H9 (cell line): ENCODE results near the gene ADAP2. TPM values are rescaled to one million over a fixed set of nuclear protein-coding genes. Genes with fewer than 3 reads are reported as not detected.

ENCODE experiments used
- DNase-seq: peaks from one replicate; pipeline ENCODE4 v3.0.0-alpha.2; 2017
- H2AFZ ChIP-seq: one replicate; pipeline ENCODE4 v1.6.1; 2013; ENCODE audit warnings: mild to moderate bottlenecking, low read length, control low read depth, moderate library complexity
- H2AK5ac ChIP-seq: 2 replicates; pipeline ENCODE4 v1.6.1; 2013; ENCODE audit warnings: low read length, control low read depth, mixed read lengths; ENCODE audit not compliant: insufficient read length
- H2BK120ac ChIP-seq: one replicate; pipeline ENCODE4 v1.6.1; 2013; ENCODE audit warnings: low read depth, mild to moderate bottlenecking, low read length, control low read depth, inconsistent platforms; ENCODE audit not compliant: poor library complexity, severe bottlenecking
- H2BK12ac ChIP-seq: 2 replicates; pipeline ENCODE4 v1.6.1; 2013; ENCODE audit warnings: low read length, control low read depth, mixed read lengths, low read depth; ENCODE audit not compliant: insufficient read length
- H2BK15ac ChIP-seq: 2 replicates; pipeline ENCODE4 v1.6.1; 2013; ENCODE audit warnings: low read depth, low read length, control low read depth
- H2BK20ac ChIP-seq: one replicate; pipeline ENCODE4 v1.6.1; 2013; ENCODE audit warnings: low read depth, mild to moderate bottlenecking, low read length, control low read depth, inconsistent platforms; ENCODE audit not compliant: poor library complexity, severe bottlenecking
- H2BK5ac ChIP-seq: 2 replicates; pipeline ENCODE4 v1.6.1; 2013; ENCODE audit warnings: low read length, control low read depth, mixed read lengths; ENCODE audit not compliant: insufficient read length
- H3K14ac ChIP-seq: 2 replicates; pipeline ENCODE4 v1.6.1; 2013; ENCODE audit warnings: low read length, control low read depth; ENCODE audit not compliant: insufficient read depth
- H3K18ac ChIP-seq: 2 replicates; pipeline ENCODE4 v1.6.1; 2013; ENCODE audit warnings: low read depth, mild to moderate bottlenecking, mixed read lengths, low read length, control low read depth; ENCODE audit not compliant: insufficient read length
- H3K23ac ChIP-seq: 2 replicates; pipeline ENCODE4 v1.6.1; 2013; ENCODE audit warnings: low read length, control low read depth, mixed read lengths, low read depth; ENCODE audit not compliant: insufficient read length
- H3K23me2 ChIP-seq: 2 replicates; pipeline ENCODE4 v1.6.1; 2013; ENCODE audit warnings: low read depth, mild to moderate bottlenecking, mixed read lengths, low read length, control low read depth; ENCODE audit not compliant: insufficient read length, poor library complexity, severe bottlenecking
- H3K27ac ChIP-seq: 2 replicates; pipeline ENCODE4 v1.5.1; 2013; ENCODE audit warnings: low read length, control low read depth, mixed read lengths, low read depth; ENCODE audit not compliant: insufficient read length
- H3K27me3 ChIP-seq: 2 replicates; pipeline ENCODE4 v1.6.1; 2013; ENCODE audit warnings: low read length, control low read depth, inconsistent platforms; ENCODE audit not compliant: insufficient read depth
- H3K4ac ChIP-seq: 2 replicates; pipeline ENCODE4 v1.6.1; 2013; ENCODE audit warnings: low read depth, mild to moderate bottlenecking, control low read depth, inconsistent platforms, low read length, moderate library complexity
- H3K4me1 ChIP-seq: 2 replicates; pipeline ENCODE4 v1.6.1; 2013; ENCODE audit warnings: low read length, control low read depth, inconsistent platforms; ENCODE audit not compliant: insufficient read depth
- H3K4me2 ChIP-seq: 2 replicates; pipeline ENCODE4 v1.6.1; 2013; ENCODE audit warnings: low read length, control low read depth, mixed read lengths; ENCODE audit not compliant: insufficient read length, insufficient read depth
- H3K56ac ChIP-seq: 2 replicates; pipeline ENCODE4 v1.6.1; 2013; ENCODE audit warnings: low read depth, mild to moderate bottlenecking, mixed read lengths, low read length, control low read depth; ENCODE audit not compliant: insufficient read length
- H3K79me1 ChIP-seq: 2 replicates; pipeline ENCODE4 v1.6.1; 2013; ENCODE audit warnings: low read depth, mild to moderate bottlenecking, moderate library complexity, low read length, control low read depth, inconsistent platforms; ENCODE audit not compliant: insufficient read depth, poor library complexity, severe bottlenecking
- H3K79me2 ChIP-seq: 2 replicates; pipeline ENCODE4 v1.6.1; 2013; ENCODE audit warnings: low read length, control low read depth, inconsistent platforms; ENCODE audit not compliant: insufficient read depth
- H3K9ac ChIP-seq: 2 replicates; pipeline ENCODE4 v1.6.1; 2013; ENCODE audit warnings: low read length, control low read depth, mixed read lengths; ENCODE audit not compliant: insufficient read length; ENCODE audit errors: extremely low read depth
- H3K9me3 ChIP-seq: one replicate; pipeline ENCODE4 v1.6.1; 2013; ENCODE audit warnings: low read depth, low read length, inconsistent platforms; ENCODE audit not compliant: control insufficient read depth
- H3T11ph ChIP-seq: one replicate; pipeline ENCODE4 v1.6.1; 2013; ENCODE audit warnings: mild to moderate bottlenecking, low read length, control low read depth, inconsistent platforms
- H4K20me1 ChIP-seq: one replicate; pipeline ENCODE4 v1.6.1; 2013; ENCODE audit not compliant: control insufficient read depth, insufficient read length, insufficient read depth
- H4K5ac ChIP-seq: 2 replicates; pipeline ENCODE4 v1.6.1; 2013; ENCODE audit warnings: low read depth, mild to moderate bottlenecking, mixed read lengths, low read length, control low read depth; ENCODE audit not compliant: insufficient read length
- H4K8ac ChIP-seq: replicated peaks from 2 replicates; pipeline ENCODE4 v1.6.1; 2013; ENCODE audit warnings: low read length, control low read depth, mixed read lengths, low read depth; ENCODE audit not compliant: insufficient read length
- H4K91ac ChIP-seq: 2 replicates; pipeline ENCODE4 v1.6.1; 2013; ENCODE audit warnings: low read depth, mild to moderate bottlenecking, moderate library complexity, mixed read lengths, low read length, control low read depth; ENCODE audit not compliant: insufficient read length
- H3K27ac Mint-ChIP-seq, 3 experiments: 2 replicates in 2 of 3; 3 replicates in 1 of 3; pipeline ENCODE4 v1.8.0; 2020 to 2021; ENCODE audit warnings: mixed read lengths in 3 of 3, mild to moderate bottlenecking in 1 of 3, moderate library complexity in 1 of 3
- H3K27me3 Mint-ChIP-seq: 2 replicates; pipeline ENCODE4 v1.8.0; 2021; ENCODE audit warnings: low read depth, mild to moderate bottlenecking, moderate library complexity, mixed read lengths
- H3K36me3 Mint-ChIP-seq, 3 experiments: 2 replicates in 2 of 3; 3 replicates in 1 of 3; pipeline ENCODE4 v1.8.0; 2020 to 2021; ENCODE audit warnings: low read depth in 3 of 3, mixed read lengths in 3 of 3; ENCODE audit not compliant: insufficient read depth in 1 of 3
- H3K4me1 Mint-ChIP-seq, 2 experiments: 2 replicates each; pipeline ENCODE4 v1.8.0; 2020; ENCODE audit warnings: mixed read lengths in 2 of 2
- H3K4me3 Mint-ChIP-seq, 2 experiments: 2 replicates in 1 of 2; 3 replicates in 1 of 2; pipeline ENCODE4 v1.8.0; 2020 to 2021; ENCODE audit warnings: mild to moderate bottlenecking in 2 of 2, mixed read lengths in 2 of 2, moderate library complexity in 1 of 2
- H3K9me3 Mint-ChIP-seq, 2 experiments: 2 replicates in 1 of 2; 3 replicates in 1 of 2; pipeline ENCODE4 v1.8.0; 2020; ENCODE audit warnings: mild to moderate bottlenecking in 2 of 2, mixed read lengths in 2 of 2, moderate library complexity in 1 of 2
- WGBS: extraction: QIAGEN DNeasy Blood & Tissue Kit; methylation state at CpG from one replicate; pipeline ENCODE4 v1.1.7; 2013; ENCODE audit warnings: missing lambda C conversion rate, low lambda C conversion rate, mixed read lengths; ENCODE audit not compliant: insufficient read length; ENCODE audit errors: extremely low coverage; 5-methylcytosine and 5-hydroxymethylcytosine counted together
- total RNA-seq: library from RNA; stranded (reverse); gene quantifications from 2 replicates; pipeline ENCODE4 v1.2.1, GENCODE V29; 2021
- TF ChIP-seq, protein P1 (sequence below): fragments of 200-600 bp; sonication (generic); conservative IDR thresholded peaks from 3 replicates; pipeline ENCODE4 v1.8.0; 2021; ENCODE audit warnings: antibody characterized with exemption, mild to moderate bottlenecking

ADAP2 gene
- total RNA-seq, 1 experiment from 2014 or later: 1.2 TPM

DNA sequence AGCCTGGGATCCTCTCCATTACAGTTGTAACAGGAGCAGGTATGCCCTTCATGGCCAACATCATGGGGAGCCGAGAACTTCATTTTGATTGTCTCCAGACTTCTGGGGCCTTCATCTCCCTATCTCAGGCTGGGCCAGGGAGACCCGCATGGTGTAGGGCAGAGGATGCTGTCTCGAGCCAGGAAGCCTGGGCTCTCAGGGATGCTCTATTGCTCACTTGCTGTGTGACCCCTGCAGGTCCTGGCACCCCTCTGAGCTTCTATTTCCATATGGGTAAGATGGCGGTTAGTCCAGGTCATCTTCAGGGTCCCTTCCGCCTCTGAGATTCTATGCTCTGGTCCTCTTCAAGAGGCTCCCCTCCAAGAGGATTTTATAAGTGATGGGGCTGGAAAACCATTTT is 28.4 kb downstream of the ADAP2 start:
- no CpG with 5 or more reads among the region's 5 CpGs for WGBS
- Histone ChIP-seq H3K14ac (no peak overlapping the region), H3K23me2 (no peaks in the 10 kb centered on the region), H3K56ac (no peak overlapping the region), H2AK5ac (no peak overlapping the region), H3K27me3 (no peaks in the 10 kb centered on the region), H2BK15ac (no peak overlapping the region), H3K79me1 (no peaks in the 10 kb centered on the region), H3K27ac (no peak overlapping the region), H4K20me1 (no peaks in the 10 kb centered on the region), H3K4ac (no peak overlapping the region), H3T11ph (no peak overlapping the region), H2BK12ac (no peak overlapping the region), H2BK120ac (no peak overlapping the region), H3K4me2 (no peak overlapping the region), H3K9ac (no peak overlapping the region), H4K8ac (no peak overlapping the region), H2BK20ac (no peak overlapping the region), H3K79me2 (no peaks in the 10 kb centered on the region), H2BK5ac (no peak overlapping the region), H3K18ac (no peak overlapping the region), H3K23ac (no peak overlapping the region), H3K9me3 (no peaks in the 10 kb centered on the region), H3K4me1 (no peaks in the 10 kb centered on the region), H4K91ac (no peak overlapping the region), H2AFZ (no peak overlapping the region), H4K5ac (no peak overlapping the region)
- H3K27ac Mint-ChIP-seq: no peak overlapping the region
- H3K36me3 Mint-ChIP-seq: no peaks in the 10 kb centered on the region
- no peaks in the 10 kb centered on the region for H3K4me1 Mint-ChIP-seq
- no peak overlapping the region for H3K4me3 Mint-ChIP-seq
- H3K27me3 Mint-ChIP-seq: no peaks in the 10 kb centered on the region; the same call in 1 of the 2 replicates
- no peaks in the 10 kb centered on the region for H3K9me3 Mint-ChIP-seq
- TF ChIP-seq, protein P1, sequence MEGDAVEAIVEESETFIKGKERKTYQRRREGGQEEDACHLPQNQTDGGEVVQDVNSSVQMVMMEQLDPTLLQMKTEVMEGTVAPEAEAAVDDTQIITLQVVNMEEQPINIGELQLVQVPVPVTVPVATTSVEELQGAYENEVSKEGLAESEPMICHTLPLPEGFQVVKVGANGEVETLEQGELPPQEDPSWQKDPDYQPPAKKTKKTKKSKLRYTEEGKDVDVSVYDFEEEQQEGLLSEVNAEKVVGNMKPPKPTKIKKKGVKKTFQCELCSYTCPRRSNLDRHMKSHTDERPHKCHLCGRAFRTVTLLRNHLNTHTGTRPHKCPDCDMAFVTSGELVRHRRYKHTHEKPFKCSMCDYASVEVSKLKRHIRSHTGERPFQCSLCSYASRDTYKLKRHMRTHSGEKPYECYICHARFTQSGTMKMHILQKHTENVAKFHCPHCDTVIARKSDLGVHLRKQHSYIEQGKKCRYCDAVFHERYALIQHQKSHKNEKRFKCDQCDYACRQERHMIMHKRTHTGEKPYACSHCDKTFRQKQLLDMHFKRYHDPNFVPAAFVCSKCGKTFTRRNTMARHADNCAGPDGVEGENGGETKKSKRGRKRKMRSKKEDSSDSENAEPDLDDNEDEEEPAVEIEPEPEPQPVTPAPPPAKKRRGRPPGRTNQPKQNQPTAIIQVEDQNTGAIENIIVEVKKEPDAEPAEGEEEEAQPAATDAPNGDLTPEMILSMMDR: no peak
- no peak for DNase-seq
